Adrenal gland (tissue), 5 donors: ENCODE results near the gene ASB10.

Experiments used
- POLR2A ChIP-seq, 2 donors: fragments of 450-650 bp; IDR thresholded peaks; one replicate each; pipeline ENCODE4 v1.6.1; 2017; ENCODE audit warnings: antibody characterized with exemption in 2 of 2, mild to moderate bottlenecking in 2 of 2, moderate library complexity in 1 of 2
- TF ChIP-seq, protein P1 (sequence below), 6 experiments: fragments of 450-650 bp in 4 of 6; fragments of 200-600 bp in 2 of 6; sonication (generic) in 1 of 6; IDR thresholded peaks; 1 replicate in 5 of 6; 2 replicates in 1 of 6; pipeline versions ENCODE4 v1.5.1 to v1.8.0; 2016 to 2021; ENCODE audit warnings: antibody characterized with exemption in 6 of 6, mild to moderate bottlenecking in 2 of 6, moderate library complexity in 1 of 6
- donor health status: DM: no; HTN: no; CAD: no.

DNA sequence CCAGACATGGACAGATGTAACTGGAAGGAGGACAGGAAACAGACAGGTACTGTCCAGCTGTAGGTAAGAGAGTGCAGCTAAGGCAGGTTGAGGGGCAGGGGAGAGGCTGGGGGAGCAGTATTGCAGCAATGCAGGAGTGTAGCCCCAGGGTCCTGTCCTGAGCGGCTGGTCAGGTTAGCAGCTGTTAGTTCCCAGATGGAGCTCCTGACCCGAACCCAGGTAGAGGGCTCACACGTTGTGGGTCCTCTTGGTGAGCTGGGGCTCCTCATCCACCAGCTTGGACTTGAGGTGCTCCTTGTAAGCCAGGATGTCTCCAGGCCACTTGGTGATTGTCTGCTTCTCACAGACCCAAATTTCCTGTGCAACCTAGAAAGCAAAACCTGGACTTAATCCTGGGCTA, 26.8 kb upstream of the ASB10 start:
- TF ChIP-seq, protein P1, sequence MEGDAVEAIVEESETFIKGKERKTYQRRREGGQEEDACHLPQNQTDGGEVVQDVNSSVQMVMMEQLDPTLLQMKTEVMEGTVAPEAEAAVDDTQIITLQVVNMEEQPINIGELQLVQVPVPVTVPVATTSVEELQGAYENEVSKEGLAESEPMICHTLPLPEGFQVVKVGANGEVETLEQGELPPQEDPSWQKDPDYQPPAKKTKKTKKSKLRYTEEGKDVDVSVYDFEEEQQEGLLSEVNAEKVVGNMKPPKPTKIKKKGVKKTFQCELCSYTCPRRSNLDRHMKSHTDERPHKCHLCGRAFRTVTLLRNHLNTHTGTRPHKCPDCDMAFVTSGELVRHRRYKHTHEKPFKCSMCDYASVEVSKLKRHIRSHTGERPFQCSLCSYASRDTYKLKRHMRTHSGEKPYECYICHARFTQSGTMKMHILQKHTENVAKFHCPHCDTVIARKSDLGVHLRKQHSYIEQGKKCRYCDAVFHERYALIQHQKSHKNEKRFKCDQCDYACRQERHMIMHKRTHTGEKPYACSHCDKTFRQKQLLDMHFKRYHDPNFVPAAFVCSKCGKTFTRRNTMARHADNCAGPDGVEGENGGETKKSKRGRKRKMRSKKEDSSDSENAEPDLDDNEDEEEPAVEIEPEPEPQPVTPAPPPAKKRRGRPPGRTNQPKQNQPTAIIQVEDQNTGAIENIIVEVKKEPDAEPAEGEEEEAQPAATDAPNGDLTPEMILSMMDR (IDR thresholded peaks at IDR 0.05): no peak
- TF ChIP-seq POLR2A (IDR thresholded peaks at IDR 0.05): no peak
